ENCODE data around the gene TADA3.

GRCh38 chr3:9820946-9821345 lies 28.7 kb upstream of the TADA3 start:
- no peak for TF ChIP-seq POLR2A (IDR thresholded peaks at IDR 0.05; ENCODE audit: low read depth, low read length)
- TF ChIP-seq CTCF (IDR thresholded peaks at IDR 0.05; ENCODE audit: extremely low read depth in 1 of 2, insufficient read depth in 1 of 2, low read depth in 1 of 2, low read length in 2 of 2), result peak; percentile 41 to 49
- TF ChIP-seq EZH2 (IDR thresholded peaks at IDR 0.05; ENCODE audit: borderline replicate concordance, low read depth, low read length, severe bottlenecking), result no peak
- no peak for TF ChIP-seq GATA2 (IDR thresholded peaks at IDR 0.05; ENCODE audit: insufficient read depth, insufficient read length, low read depth, low read length)
